Measurements from ENCODE around the gene COMMD10. TPM values are rescaled to one million over a fixed set of nuclear protein-coding genes. Genes with fewer than 3 reads are reported as not detected.

Gene COMMD10
- polyA plus RNA-seq, 4 donors: 38.4 to 75.5 (median 58.7) TPM

- DNase-seq (ENCODE audit: low read depth in 4 of 4, low spot score in 3 of 4): no peak
Observed at GRCh38 chr5:116340799-116341198, 256.0 kb downstream of the COMMD10 start.

Other genes starting within 250 kb of the COMMD10 start
- 10 to 100 TPM; 54.0 to 71.7 (median 58.6) TPM for gene ATG12, start 243.5 kb upstream of the COMMD10 start, polyA plus RNA-seq (ENCODE audit: insufficient read length in 4 of 4)
- 100 to 1,000 TPM; 111 to 231 (median 142) TPM for gene AP3S1, start 243.1 kb upstream of the COMMD10 start, polyA plus RNA-seq (ENCODE audit: insufficient read length in 4 of 4)
- gene LVRN, start 122.5 kb upstream of the COMMD10 start, polyA plus RNA-seq (ENCODE audit: insufficient read length in 4 of 4): 10 to 100 TPM in 1 of 4 donors, 1 to 10 TPM in 2, under 1 TPM in 1; 0.79 to 13.6 (median 1.1) TPM
- gene ARL14EPL, start 52.6 kb upstream of the COMMD10 start, polyA plus RNA-seq (ENCODE audit: insufficient read length in 4 of 4): not detected